Endothelial cell of umbilical vein (primary cell): Measurements from ENCODE around the gene FARP1.

ENCODE experiments used
- POLR2AphosphoS5 ChIP-seq: IDR thresholded peaks from 2 replicates; pipeline ENCODE4 v1.6.1; 2012; ENCODE audit warnings: low read depth, mild to moderate bottlenecking, control low read depth, low read length, moderate library complexity; ENCODE audit not compliant: insufficient read depth
- TF ChIP-seq, protein P1 (sequence below), 2 donors: IDR thresholded peaks; 1 replicate in 1 of 2; 2 replicates in 1 of 2; pipeline ENCODE4 v1.5.1; 2011; ENCODE audit warnings: low read length in 2 of 2, mild to moderate bottlenecking in 2 of 2, moderate library complexity in 2 of 2, control low read depth in 1 of 2, inconsistent platforms in 1 of 2, low read depth in 1 of 2; ENCODE audit not compliant: insufficient read depth in 1 of 2; ENCODE audit errors: extremely low read depth in 1 of 2

DNA sequence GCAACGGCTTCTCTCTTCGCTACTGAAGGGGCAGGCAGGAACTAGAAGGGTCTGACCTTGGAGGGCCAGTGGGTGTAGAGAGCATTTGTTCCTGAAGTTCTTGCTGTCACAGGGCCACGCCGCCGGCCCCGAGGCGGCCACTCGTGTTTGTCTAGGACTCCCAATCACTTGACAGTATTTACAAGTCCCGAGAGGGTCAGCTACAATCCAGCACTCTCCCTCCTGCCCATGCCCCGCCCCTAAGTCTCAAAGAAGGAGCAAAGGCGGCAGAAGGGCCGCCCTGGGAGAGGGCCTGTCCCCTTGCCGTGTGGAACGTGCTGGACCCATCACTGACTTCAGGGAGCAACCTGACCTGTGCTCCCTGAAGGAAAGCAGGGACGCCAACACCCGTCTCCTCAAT, 315.5 kb downstream of the FARP1 start:
- TF ChIP-seq, protein P1, sequence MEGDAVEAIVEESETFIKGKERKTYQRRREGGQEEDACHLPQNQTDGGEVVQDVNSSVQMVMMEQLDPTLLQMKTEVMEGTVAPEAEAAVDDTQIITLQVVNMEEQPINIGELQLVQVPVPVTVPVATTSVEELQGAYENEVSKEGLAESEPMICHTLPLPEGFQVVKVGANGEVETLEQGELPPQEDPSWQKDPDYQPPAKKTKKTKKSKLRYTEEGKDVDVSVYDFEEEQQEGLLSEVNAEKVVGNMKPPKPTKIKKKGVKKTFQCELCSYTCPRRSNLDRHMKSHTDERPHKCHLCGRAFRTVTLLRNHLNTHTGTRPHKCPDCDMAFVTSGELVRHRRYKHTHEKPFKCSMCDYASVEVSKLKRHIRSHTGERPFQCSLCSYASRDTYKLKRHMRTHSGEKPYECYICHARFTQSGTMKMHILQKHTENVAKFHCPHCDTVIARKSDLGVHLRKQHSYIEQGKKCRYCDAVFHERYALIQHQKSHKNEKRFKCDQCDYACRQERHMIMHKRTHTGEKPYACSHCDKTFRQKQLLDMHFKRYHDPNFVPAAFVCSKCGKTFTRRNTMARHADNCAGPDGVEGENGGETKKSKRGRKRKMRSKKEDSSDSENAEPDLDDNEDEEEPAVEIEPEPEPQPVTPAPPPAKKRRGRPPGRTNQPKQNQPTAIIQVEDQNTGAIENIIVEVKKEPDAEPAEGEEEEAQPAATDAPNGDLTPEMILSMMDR (IDR thresholded peaks at IDR 0.05; ENCODE audit: extremely low read depth in 1 of 2, insufficient read depth in 1 of 2, low read depth in 1 of 2, low read length in 2 of 2): no peak
- no peak for TF ChIP-seq POLR2AphosphoS5
